Astrocyte of the spinal cord (primary cell): Measurements from ENCODE around the gene SAAL1.

Experiments
- DNase-seq: peaks from one replicate; pipeline ENCODE4 v3.0.0; 2011; ENCODE audit warnings: low read depth, low spot score
- H3K4me3 ChIP-seq: 2 replicates; pipeline ENCODE4 v1.5.1; 2011; ENCODE audit warnings: low read depth, mild to moderate bottlenecking, low read length, moderate library complexity
- in situ Hi-C: cut with HindIII; loops from 2 replicates; pipeline ENCODE4 v1.10.0; 2017; ENCODE audit warnings: low sequenced_read_pairs
- TF ChIP-seq, protein P1 (sequence below): IDR thresholded peaks from 2 replicates; pipeline ENCODE4 v1.5.1; 2012; ENCODE audit warnings: low read depth, mild to moderate bottlenecking, low read length, inconsistent platforms

The SAAL1 gene

GRCh38 chr11:18088966-18089365, 16.9 kb downstream of the SAAL1 start:
- DNase-seq = no peak
- H3K4me3 ChIP-seq = no peak overlapping the region
- in situ Hi-C loops = no loop called here
- TF ChIP-seq, protein P1, sequence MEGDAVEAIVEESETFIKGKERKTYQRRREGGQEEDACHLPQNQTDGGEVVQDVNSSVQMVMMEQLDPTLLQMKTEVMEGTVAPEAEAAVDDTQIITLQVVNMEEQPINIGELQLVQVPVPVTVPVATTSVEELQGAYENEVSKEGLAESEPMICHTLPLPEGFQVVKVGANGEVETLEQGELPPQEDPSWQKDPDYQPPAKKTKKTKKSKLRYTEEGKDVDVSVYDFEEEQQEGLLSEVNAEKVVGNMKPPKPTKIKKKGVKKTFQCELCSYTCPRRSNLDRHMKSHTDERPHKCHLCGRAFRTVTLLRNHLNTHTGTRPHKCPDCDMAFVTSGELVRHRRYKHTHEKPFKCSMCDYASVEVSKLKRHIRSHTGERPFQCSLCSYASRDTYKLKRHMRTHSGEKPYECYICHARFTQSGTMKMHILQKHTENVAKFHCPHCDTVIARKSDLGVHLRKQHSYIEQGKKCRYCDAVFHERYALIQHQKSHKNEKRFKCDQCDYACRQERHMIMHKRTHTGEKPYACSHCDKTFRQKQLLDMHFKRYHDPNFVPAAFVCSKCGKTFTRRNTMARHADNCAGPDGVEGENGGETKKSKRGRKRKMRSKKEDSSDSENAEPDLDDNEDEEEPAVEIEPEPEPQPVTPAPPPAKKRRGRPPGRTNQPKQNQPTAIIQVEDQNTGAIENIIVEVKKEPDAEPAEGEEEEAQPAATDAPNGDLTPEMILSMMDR = no peak

GRCh38 chr11:18088366-18088765, 17.5 kb downstream of the SAAL1 start:
- in situ Hi-C loops = no loop called here

DNA sequence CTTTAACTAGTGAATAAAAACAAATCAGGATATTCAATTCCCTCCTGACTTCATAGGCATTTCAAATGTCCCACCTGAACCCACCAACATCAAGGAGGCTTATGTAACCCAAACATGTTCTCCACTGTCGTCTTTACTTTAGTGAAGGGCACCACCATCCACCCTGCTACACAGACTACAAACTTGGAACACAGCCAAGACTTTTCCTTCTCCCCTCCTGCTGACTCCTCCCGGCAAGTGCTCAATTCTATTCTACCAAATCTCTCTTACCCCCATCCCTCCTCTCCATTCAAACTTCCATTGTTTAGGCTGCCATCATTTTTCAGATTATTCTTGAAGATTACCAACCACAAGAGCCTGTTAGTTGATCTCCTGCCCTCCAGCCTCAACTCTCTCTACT, 24.3 kb downstream of the SAAL1 start:
- DNase-seq = no peak
- in situ Hi-C loops = no loop called here
- TF ChIP-seq, protein P1 = no peak

More at GRCh38 chr11:18088366-18088765, 17.5 kb downstream of the SAAL1 start:
- no peak overlapping the region for H3K4me3 ChIP-seq
- TF ChIP-seq, protein P1 = no peak
- DNase-seq = no peak

DNA sequence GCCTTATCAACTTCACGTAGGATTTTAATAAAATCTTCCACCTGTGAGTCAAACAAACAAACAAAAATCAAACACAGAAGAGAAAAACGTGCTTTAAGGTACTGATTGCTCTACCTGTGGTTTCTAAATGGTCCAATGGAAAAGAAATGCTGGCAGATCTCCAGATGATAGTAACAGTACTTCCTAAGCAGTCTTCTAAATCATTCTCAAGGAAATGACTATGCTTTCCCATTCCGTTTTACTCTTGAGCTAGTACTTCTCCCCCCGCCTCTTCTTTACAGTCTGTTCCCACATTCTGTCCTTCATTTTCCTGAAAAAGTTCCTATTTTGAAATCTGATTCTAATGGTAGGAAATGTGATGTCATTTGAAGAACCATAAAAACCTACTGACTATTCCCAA, 25.4 kb downstream of the SAAL1 start:
- H3K4me3 ChIP-seq = no peak overlapping the region
- in situ Hi-C loops = no loop called here
- TF ChIP-seq, protein P1 = no peak
- DNase-seq = no peak

More for the DNA sequence above, 24.3 kb downstream of the SAAL1 start:
- no peak overlapping the region for H3K4me3 ChIP-seq

DNA sequence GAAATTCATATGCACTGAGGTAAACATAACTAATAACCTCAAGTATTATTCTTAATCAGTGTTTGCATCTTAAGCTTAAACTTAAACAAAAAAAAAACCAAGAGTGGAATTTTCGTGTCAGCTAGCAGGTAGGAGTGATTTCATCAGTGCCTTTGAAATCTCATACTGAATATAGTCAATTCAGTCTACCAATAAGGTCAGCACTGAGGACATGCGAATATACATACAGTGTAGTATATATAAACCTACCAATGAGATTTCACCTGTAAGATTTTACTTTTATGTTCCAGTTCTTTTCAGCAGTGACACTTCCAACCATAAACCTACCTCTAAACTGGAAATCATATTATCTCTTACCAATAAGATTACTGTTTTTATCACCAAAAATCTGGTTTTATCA, 27.0 kb downstream of the SAAL1 start:
- no peak for DNase-seq
- no peak overlapping the region for H3K4me3 ChIP-seq
- in situ Hi-C loops = no loop called here
- TF ChIP-seq, protein P1 = no peak

DNA sequence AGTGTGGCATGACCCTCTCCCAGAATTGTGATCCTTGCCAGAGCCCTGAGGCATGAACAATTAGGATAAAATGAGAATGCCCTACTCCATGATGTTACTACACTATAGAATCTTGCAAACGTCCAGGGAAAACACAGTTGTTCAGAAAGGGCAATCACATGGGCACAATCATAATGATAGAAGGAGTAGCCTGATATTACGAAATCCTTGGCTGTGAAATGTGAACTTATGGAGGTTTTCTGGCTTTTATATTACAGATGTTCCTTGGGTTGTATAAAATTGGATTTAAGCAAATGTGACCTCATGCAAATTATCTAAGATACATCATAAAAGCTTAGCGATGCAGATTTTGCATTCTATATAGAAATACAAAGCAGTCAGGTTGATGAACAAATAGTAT, 30.4 kb downstream of the SAAL1 start:
- DNase-seq = no peak
- TF ChIP-seq, protein P1 = no peak

More for the DNA sequence above, 30.4 kb downstream of the SAAL1 start:
- H3K4me3 ChIP-seq = no peak overlapping the region
- in situ Hi-C loops = no loop called here
